ENCODE results near the gene CAST.

DNA sequence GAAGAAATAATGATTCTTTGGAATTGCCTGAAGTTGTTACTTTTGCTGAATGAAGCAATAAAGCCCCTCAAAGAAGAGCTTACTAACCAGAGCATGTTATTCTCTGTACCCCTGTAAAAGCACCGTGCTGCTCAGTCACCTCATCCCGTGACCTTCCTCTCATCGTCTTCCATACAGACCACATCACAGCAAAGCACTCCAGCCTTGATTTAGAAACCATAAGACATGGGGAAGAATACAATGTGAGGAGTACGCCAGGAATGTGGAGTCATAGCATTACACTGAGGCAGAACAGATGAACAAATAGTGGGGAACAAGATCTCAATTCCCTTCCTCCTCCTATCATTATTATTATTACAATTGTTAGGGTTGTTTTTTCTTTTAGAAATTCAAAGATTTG, 96.4 kb downstream of the CAST start:
- TF ChIP-seq, protein P1, sequence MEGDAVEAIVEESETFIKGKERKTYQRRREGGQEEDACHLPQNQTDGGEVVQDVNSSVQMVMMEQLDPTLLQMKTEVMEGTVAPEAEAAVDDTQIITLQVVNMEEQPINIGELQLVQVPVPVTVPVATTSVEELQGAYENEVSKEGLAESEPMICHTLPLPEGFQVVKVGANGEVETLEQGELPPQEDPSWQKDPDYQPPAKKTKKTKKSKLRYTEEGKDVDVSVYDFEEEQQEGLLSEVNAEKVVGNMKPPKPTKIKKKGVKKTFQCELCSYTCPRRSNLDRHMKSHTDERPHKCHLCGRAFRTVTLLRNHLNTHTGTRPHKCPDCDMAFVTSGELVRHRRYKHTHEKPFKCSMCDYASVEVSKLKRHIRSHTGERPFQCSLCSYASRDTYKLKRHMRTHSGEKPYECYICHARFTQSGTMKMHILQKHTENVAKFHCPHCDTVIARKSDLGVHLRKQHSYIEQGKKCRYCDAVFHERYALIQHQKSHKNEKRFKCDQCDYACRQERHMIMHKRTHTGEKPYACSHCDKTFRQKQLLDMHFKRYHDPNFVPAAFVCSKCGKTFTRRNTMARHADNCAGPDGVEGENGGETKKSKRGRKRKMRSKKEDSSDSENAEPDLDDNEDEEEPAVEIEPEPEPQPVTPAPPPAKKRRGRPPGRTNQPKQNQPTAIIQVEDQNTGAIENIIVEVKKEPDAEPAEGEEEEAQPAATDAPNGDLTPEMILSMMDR (IDR thresholded peaks at IDR 0.05; ENCODE audit: insufficient read depth, low read length, poor library complexity, severe bottlenecking): no peak
- TF ChIP-seq EZH2phosphoT487 (conservative IDR thresholded peaks at IDR 0.05; ENCODE audit: low read length): no peak

Measured in SU-DHL-6 (cell line).